ENCODE measurements around the gene TH.

The TH gene

DNA sequence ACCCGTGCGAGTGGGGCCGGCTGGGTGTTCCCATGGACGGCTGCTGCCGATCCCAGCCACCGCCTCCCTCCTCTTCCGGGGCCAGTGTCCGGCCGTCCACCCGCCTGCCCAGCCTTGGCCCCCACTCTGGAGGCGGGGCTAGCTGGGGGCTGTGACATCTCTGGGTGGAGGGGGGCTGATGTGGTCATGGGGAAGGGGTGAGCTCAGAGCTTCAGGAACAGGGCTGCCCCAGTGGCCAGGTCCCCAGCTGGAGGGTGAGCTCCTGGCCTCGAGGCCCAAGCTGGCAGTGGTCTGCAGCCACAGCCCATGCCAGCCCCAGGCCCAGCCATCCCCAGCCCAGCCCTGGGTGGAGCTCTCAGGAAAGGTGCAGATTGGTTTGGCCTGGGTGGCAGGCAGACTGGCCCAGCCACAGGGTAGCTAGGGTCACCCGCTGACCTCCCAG lies 13.3 kb downstream of the TH start:
- no peak for DNase-seq

- DNase-seq = no peak
Measured at GRCh38 chr11:2157294-2158040, 14.1 kb downstream of the TH start.

GRCh38 chr11:2156416-2157182 lies 15.0 kb downstream of the TH start:
- DNase-seq = no peak

GRCh38 chr11:2155511-2155910 lies 16.1 kb downstream of the TH start:
- DNase-seq = no peak

DNA sequence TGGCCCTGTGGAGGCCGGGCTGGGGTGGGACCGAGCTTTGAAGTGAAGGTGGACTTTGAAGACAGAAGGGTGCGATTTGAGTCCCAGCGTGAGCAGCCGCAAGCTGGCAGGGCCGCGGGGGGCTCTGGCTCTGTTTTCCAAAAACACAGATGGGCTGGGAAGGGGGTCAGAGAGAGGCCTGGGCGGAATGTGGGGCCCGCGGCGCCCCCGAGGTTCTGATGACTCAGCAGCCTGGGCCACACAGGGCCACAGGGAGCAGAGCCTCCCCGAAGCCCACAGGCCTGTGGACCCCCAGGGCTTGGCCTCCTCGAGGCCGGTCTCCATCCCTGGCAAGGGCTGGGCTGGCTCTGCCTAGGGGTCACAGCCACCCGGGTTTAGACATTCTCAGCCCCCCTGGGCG lies 16.7 kb downstream of the TH start:
- DNase-seq = no peak

DNA sequence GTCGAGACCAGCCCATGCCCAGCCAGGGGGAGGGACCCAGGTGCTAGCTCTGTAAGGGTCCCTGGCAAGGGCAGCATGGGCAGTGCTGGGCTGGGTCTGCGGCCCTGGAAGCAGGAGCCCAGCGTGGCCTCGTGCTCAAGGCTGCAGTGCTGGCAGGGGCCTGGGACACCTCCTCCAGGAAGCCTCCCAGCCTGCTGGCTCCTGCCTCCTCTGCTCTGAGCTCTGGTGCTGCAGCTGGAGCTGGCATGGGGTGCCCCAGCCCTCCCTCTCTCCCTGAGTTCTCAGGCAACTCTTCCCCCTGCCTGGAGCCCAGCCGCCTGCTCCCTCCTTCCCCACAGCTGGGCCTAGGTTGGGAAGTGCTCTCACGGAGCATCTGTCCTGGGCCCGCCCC lies 17.4 kb downstream of the TH start:
- DNase-seq = no peak

DNA sequence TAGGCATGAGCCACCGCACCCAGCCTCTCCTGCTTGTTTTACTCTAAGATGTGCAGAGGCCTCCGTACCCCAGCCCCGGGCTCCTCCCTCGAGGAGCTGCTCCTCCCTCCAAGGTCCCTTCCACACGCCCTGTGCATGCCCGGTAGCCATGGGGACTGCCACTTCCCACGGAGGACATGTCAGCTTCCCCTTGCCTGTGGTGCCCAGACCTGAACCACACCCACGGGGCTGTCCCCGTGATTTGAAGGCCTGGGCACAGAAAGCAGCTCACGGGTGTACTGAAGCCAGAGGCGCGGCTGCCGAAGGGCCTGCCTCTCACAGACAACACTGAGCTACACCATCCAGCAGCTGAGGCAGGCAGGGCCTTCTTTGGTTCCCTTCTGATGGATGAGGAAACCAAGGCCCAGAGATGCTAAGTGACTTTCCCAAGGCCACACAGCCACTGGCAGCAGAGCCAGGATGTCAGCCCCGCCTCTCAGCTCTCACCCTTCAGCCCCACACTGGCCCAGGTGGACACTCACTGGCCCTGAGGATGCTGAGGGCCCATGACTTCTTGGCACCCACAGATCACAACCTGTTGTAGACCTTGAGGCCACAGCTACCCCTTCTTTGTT lies 17.9 kb downstream of the TH start:
- no peak for DNase-seq

GRCh38 chr11:2151500-2152257 lies 19.9 kb downstream of the TH start:
- peak; percentile 77 for DNase-seq

GRCh38 chr11:2149864-2150847 lies 21.5 kb downstream of the TH start:
- no peak for DNase-seq

DNA sequence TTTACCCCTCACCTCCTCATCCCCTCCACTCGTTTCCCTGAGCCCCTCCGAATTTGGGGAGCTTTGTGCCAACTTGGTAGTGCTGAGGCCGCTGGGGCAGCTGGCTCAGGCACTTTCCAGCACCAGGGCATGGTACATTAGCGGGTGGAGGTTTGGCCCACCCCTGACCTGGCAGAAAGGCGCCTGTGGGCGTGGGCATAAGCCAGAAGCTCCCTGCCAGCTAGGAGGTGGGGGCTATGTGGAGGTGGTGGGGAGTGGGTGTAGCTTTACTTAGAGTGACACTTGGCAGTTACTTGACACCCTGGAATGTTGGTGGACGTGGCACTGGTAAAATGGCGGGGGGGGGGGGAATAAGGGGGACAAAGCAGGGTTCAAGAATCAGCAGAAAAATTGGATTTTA lies 22.2 kb downstream of the TH start:
- DNase-seq = no peak

- no peak for DNase-seq
Measured at GRCh38 chr11:2148595-2148994, 23.0 kb downstream of the TH start.

DNA sequence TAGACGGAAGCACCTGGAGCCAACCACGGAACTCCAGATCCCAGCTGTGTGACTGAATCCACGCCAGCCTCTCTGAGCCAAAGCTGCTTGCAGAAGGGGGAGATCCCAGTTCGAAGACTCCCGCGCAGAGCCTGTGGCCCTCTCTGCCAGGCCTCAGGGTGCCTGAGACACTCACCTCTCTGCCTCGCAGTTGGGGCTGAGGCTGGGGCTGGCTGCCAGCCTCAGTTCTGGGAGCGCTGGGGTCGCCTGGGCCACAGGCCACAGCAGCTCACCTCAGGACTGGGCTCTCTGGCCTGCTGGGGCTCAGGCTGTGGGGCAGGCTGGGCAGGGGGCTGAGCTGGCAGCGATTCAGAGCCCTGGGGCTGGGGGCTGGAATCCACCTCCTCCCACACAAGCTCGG lies 24.2 kb downstream of the TH start:
- DNase-seq = no peak

DNA sequence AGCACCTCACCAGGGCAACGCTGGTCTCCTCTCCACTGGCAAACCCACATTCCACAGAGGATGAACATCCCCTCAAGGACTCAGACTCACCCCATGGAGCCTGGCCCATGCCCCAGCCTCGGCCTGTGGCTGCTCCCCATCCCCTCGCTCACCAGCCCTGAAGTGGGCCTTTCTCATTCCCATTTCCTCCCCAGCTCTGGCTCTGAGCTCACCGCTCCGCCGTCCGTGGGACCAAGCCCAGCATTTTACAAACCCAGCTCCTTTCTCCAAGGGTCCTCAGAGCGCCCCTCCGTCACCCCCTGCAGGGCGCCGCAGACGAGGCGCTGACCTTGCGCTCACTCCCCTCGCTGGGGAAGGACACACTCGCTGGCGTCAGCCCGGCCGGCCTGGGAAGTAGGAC lies 25.6 kb downstream of the TH start:
- DNase-seq = no peak

DNA sequence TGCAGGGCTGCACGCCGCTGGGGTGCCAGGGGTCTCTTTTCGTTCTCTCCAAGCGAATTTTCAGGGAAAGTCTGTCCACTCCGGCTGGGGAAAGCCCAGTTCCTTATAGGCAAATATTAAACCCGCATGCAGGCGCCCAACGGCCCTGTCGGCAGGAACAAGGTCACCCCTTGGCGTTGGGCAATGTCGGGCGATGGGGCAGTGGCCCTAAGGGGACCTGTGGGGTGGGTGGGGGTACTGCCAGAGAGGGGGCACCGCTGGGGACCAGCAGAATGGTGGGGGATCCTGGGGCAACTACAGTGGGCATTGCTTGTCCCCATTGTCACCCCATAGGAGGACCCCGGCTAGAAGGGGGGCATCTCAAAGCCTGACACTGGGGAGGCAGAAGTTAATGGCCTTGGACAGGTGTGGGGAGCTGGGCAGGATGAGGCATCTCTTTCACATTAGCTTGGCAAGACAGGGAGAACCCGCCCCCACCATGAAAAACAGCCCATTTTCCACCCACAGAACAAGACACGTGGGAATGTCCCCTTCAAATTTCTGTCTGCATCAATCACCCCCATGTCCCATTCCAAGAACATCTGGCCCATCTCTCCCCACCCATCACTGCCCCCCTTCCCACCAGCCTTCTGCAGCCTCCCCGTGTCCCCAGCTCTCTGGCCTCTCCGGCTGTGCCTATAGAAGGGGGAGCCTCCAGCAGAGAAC lies 26.9 kb downstream of the TH start:
- no peak for DNase-seq

GRCh38 chr11:2143799-2144543 lies 27.6 kb downstream of the TH start:
- no peak for DNase-seq

GRCh38 chr11:2143477-2143798 lies 28.2 kb downstream of the TH start:
- no peak for DNase-seq

GRCh38 chr11:2142762-2143202 lies 28.8 kb downstream of the TH start:
- DNase-seq = no peak

DNA sequence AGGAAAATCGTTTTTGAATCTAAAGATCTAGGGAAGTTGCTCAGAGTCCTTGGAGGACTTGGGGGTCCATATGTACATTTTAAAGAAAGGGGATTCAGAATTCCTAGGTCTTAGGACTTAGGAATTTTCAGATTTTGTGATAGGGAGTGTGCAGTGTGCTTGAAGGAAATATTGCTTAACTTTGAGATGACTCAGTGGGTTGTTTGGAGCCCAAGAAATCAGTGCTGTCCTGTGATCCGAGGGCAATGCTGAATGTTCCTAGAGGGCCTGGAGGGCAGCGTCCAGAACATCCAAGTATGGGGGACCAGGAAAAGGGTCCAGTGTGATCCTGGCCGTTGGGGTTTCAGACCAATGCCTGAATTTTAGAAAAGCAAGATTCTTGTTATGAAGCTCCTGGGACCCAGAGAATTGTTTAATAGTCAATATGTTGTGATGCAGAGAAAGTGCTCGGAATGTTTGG lies 29.3 kb downstream of the TH start:
- DNase-seq = no peak

- DNase-seq = no peak
Measured at GRCh38 chr11:2140411-2141400, 30.9 kb downstream of the TH start.

Data from NCI-H1436 (cell line).